NCI-H2196 (cell line): ENCODE results near the gene ZNF211.

Experiments
- DNase-seq: peaks from one replicate; lab custom pipeline; 2025; ENCODE audit not compliant: unreplicated experiment; lab: John Stamatoyannopoulos, UW

The ZNF211 gene

GRCh38 chr19:57655443-57655842 is 22.5 kb downstream of the ZNF211 start:
- no peak for DNase-seq

GRCh38 chr19:57656346-57656745 is 23.4 kb downstream of the ZNF211 start:
- DNase-seq, result no peak

- peak; percentile 51 for DNase-seq
Measured at GRCh38 chr19:57664269-57665127, 31.5 kb downstream of the ZNF211 start.

- DNase-seq, result no peak
Measured at GRCh38 chr19:57665261-57665806, 32.4 kb downstream of the ZNF211 start.

DNA sequence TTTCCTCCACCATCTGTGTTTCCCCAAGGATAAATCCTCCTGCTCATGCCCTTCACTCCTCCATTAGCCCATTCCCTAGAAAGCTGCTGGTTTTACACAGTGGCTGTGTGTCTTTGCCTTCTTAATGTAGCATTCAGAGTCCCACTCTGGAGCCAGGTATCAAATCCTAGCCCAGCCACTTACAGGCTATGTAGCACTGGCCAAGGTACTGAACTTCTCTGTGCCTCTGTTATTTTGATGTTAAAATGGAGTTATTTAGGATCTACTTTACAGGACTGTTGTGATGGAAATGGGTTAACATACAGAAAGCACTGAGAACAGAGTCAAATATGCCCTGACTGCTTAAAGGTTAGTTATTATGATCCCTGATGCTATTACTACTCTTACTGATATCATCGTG is 34.3 kb downstream of the ZNF211 start:
- DNase-seq, result no peak

- no peak for DNase-seq
Measured at GRCh38 chr19:57668635-57669034, 35.7 kb downstream of the ZNF211 start, which contains the start of gene ZSCAN4. Gene ZSCAN4 (plus strand): TSS chr19:57668935. CDS start chr19:57676146, 7,211 bp downstream.

DNA sequence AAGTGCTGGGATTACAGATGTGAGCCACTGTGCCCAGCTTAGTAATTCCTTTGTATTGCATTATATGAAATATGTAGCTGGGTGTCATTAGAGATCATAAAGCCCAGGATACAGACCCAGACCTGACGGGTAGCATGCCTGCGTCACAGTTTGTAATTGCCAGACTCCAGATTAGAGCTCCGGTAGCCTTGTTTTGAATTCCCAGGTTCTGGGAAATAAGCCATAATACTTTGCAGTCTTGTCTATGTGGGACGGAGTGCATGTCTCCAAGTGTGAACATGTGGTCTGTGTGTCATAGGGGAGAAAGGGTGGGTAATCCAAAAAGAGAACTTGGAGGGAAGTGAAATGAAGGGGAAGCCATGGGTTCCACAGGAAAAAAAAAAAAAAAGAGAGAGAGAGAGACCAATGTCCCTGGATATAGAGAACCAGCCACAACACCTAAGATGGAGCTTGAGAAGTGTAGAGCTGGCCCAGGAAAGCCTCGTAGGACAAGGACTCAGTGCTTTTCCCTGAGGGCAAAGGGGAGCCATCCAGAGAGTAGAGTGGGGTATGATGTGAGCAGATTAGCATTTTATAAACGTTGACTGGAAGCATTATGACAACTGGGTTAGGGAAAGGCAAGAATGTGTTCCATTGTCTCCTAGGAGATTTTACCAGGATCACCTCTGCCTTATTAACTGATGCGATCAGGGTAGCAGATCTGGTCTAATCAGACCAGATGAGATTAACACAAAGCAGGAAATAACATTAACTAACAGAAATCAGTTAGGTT is 38.3 kb downstream of the ZNF211 start:
- DNase-seq, result no peak

DNA sequence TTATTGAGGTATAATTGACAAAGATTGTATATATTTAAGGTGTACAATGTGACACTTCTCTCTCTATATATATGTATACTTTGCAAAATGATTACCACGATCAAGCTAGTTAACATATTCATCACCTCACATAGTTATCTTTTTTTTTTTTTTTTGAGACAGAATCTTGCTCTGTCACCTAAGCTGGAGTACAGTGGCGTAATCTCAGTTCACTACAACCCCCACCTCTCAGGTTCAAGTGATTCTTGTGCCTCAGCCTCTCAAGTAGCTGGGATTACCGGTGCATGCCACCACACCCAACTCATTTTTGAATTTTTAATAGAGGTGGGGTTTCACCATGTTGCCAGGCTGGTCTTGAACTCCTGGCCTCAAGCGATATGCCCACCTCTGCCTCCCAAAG is 39.5 kb downstream of the ZNF211 start:
- DNase-seq, result no peak

DNA sequence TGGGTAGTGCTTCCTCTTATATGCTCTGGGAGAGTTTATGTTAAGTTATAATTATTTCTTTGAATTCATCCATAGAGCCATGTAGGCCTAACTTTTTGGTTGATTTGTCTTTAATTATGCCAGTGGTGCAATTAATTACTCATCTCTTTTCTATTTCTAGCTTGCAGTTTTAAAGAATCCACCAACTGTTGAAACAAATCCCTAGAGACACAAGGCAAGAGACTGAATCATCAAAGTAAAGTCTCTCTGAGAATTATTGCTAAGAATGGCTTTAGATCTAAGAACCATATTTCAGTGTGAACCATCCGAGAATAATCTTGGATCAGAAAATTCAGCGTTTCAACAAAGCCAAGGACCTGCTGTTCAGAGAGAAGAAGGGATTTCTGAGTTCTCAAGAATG is 42.9 kb downstream of the ZNF211 start:
- no peak for DNase-seq

GRCh38 chr19:57682226-57682766 is 49.3 kb downstream of the ZNF211 start:
- DNase-seq, result no peak

GRCh38 chr19:57686727-57687126 is 53.8 kb downstream of the ZNF211 start:
- DNase-seq, result no peak

DNA sequence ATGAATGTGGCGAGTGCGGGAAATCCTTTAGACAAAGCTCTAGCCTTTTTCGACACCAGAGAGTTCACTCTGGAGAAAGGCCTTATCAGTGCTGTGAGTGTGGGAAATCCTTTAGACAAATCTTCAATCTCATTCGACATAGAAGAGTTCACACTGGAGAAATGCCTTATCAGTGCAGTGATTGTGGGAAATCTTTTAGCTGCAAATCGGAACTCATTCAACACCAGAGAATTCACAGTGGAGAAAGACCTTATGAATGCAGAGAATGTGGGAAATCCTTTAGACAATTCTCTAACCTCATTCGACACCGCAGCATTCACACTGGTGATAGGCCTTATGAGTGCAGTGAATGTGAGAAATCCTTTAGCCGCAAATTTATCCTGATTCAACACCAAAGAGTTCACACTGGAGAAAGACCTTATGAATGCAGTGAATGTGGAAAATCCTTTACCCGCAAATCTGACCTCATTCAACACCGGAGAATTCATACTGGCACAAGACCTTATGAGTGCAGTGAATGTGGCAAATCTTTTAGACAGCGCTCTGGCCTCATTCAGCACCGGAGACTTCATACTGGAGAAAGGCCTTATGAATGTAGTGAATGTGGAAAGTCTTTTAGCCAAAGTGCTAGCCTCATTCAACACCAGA is 54.5 kb downstream of the ZNF211 start:
- no peak for DNase-seq

GRCh38 chr19:57688011-57688763 is 55.2 kb downstream of the ZNF211 start:
- no peak for DNase-seq

GRCh38 chr19:57689750-57690149 is 56.8 kb downstream of the ZNF211 start:
- no peak for DNase-seq
